KMS-11 (cell line): ENCODE data around the gene DNMT3L.
"Not testable (repeated sequence)": the region's sequence is repeated elsewhere in the genome, so short reads cannot be mapped to it uniquely, and the experiment has no call there.

Experiments
- H2AFZ ChIP-seq: fragments of 200-600 bp; sonication (generic); 2 replicates; pipeline ENCODE4 v1.6.1; 2016; ENCODE audit warnings: antibody characterized with exemption, mixed run types, low read depth
- H3K27ac ChIP-seq: fragments of 200-600 bp; sonication (generic); 2 replicates; pipeline ENCODE4 v1.6.1; 2016; ENCODE audit warnings: mild to moderate bottlenecking, mixed run types
- H3K27me3 ChIP-seq: fragments of 200-600 bp; sonication (generic); 2 replicates; pipeline ENCODE4 v1.6.1; 2017; ENCODE audit warnings: mild to moderate bottlenecking, low read depth, mixed run types, moderate library complexity; ENCODE audit not compliant: insufficient read depth
- H3K36me3 ChIP-seq: fragments of 200-600 bp; sonication (generic); 2 replicates; pipeline ENCODE4 v1.6.1; 2017; ENCODE audit warnings: mild to moderate bottlenecking, mixed run types; ENCODE audit not compliant: insufficient read depth
- H3K4me1 ChIP-seq: fragments of 200-600 bp; sonication (generic); 2 replicates; pipeline ENCODE4 v1.6.1; 2016; ENCODE audit warnings: mild to moderate bottlenecking, low read depth, mixed run types; ENCODE audit not compliant: poor library complexity, severe bottlenecking
- H3K4me2 ChIP-seq: fragments of 200-600 bp; sonication (generic); 2 replicates; pipeline ENCODE4 v1.7.0; 2016; ENCODE audit warnings: mild to moderate bottlenecking, mixed run types
- H3K4me3 ChIP-seq: fragments of 200-600 bp; sonication (generic); IDR thresholded peaks from 2 replicates; pipeline ENCODE4 v1.6.1; 2017; ENCODE audit warnings: low read depth, low read length, mixed read lengths; ENCODE audit not compliant: insufficient read depth
- H3K79me2 ChIP-seq: fragments of 200-600 bp; sonication (generic); 2 replicates; pipeline ENCODE4 v1.6.1; 2016; ENCODE audit warnings: low read depth, mixed run types; ENCODE audit not compliant: insufficient read depth
- H3K9ac ChIP-seq: fragments of 200-600 bp; sonication (generic); 2 replicates; pipeline ENCODE4 v1.6.1; 2016; ENCODE audit warnings: mild to moderate bottlenecking, mixed run types
- H4K20me1 ChIP-seq: fragments of 200-600 bp; sonication (generic); 2 replicates; pipeline ENCODE4 v1.6.1; 2016; ENCODE audit warnings: mild to moderate bottlenecking, mixed run types; ENCODE audit not compliant: insufficient read depth
- CTCF ChIP-seq: fragments of 200-600 bp; sonication (generic); conservative IDR thresholded peaks from 2 replicates; pipeline ENCODE4 v1.6.1; 2017; ENCODE audit warnings: low read depth, mild to moderate bottlenecking, antibody characterized with exemption, low read length, moderate library complexity, mixed read lengths

Gene DNMT3L

DNA sequence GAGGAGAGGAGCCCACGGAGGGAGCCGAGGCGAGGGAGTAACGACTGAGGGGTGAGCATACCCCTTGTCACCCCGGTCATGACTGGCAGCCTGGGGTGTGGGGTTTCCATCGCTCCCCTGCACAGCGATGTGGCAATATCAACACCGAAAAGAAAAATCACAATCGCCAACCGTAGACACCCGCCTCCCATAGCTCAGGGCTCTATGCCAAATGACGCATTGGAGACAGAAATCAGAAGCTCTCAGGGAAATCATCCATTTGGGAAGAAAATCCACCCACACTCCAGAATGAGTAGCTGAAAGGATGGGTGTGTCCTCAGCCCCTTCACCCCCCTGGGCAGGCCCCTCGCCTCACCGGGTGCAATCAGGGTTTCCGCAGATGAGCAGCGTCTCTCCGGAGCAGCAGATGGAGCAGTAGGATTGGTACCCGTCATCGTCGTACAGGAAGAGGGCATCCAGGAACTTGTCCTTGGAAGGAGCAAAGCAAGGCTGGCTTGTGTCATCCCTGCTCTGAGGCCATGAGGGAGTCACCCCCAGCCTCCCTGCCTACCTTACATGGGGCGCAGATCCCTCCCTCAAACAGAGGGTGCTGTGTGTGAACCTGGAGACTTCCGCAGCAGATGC lies 2.5 kb downstream of the DNMT3L start:
- Histone ChIP-seq H3K4me2 (no peak overlapping the region), H3K4me1 (no peaks in the 10 kb centered on the region), H4K20me1 (no peaks in the 10 kb centered on the region), H2AFZ (no peak overlapping the region), H3K4me3 (no peak overlapping the region), H3K27ac (no peak overlapping the region), H3K27me3 (peaks cover 82% of the 10 kb centered on the region), H3K79me2 (no peaks in the 10 kb centered on the region), H3K9ac (no peak overlapping the region), H3K36me3 (no peaks in the 10 kb centered on the region)
- TF ChIP-seq CTCF: no peak

DNA sequence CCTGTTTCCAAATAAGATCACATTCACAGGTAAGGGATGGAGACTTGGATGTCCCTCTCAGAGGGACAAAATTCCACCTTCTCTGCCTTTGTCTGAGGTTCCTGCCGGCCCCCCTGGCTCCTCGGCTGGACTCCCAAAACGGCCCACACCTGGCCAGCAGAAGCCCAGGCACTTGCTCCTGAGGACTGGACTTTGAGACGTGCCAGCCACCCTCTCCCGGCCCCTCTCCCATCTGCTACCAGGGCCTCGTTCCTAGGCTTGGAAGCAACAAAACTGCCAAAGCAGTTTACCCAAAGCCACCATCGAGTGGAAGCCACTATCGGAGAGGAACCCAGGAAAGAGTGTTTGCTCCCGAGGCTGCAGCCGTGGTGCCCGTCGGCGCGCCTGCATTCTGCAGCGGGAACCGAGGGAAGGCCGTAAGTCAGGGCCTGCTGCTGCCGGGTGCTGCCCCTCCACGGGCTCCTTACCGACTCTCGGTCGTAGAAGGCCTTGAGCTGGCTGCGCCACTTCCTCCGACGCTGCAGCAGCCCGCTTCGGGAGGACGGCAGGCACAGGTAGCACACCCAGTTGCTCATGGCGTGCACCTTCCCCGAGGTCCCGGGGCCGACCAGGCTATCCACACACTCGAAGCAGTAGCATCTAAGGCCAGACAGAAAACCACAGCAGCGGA lies 3.5 kb downstream of the DNMT3L start:
- no peaks in the 10 kb centered on the region for H3K4me1 ChIP-seq
- H3K4me2 ChIP-seq: no peak overlapping the region
- peaks cover 84% of the 10 kb centered on the region for H3K27me3 ChIP-seq
- H4K20me1 ChIP-seq: no peaks in the 10 kb centered on the region
- no peaks in the 10 kb centered on the region for H3K36me3 ChIP-seq
- H3K9ac ChIP-seq: no peak overlapping the region
- no peak overlapping the region for H2AFZ ChIP-seq
- H3K4me3 ChIP-seq: no peak overlapping the region
- H3K27ac ChIP-seq: no peak overlapping the region
- no peak for TF ChIP-seq CTCF
- no peaks in the 10 kb centered on the region for H3K79me2 ChIP-seq

GRCh38 chr21:44255511-44255981 lies 6.2 kb downstream of the DNMT3L start:
- Histone ChIP-seq H3K4me1 (no peaks in the 10 kb centered on the region), H3K27ac (no peak overlapping the region)
- no peak for TF ChIP-seq CTCF

GRCh38 chr21:44253832-44254710 lies 7.6 kb downstream of the DNMT3L start:
- H3K9ac ChIP-seq: no peak overlapping the region
- no peak for TF ChIP-seq CTCF
- H3K27ac ChIP-seq: no peak overlapping the region
- no peaks in the 10 kb centered on the region for H4K20me1 ChIP-seq
- no peak overlapping the region for H2AFZ ChIP-seq
- no peak overlapping the region for H3K4me2 ChIP-seq
- no peaks in the 10 kb centered on the region for H3K4me1 ChIP-seq
- peaks cover 54% of the 10 kb centered on the region for H3K27me3 ChIP-seq
- H3K79me2 ChIP-seq: no peaks in the 10 kb centered on the region
- no peak overlapping the region for H3K4me3 ChIP-seq
- H3K36me3 ChIP-seq: no peaks in the 10 kb centered on the region

More at GRCh38 chr21:44255511-44255981, 6.2 kb downstream of the DNMT3L start:
- Histone ChIP-seq H3K79me2 (no peaks in the 10 kb centered on the region), H3K4me3 (no peak overlapping the region), H3K9ac (no peak overlapping the region), H3K4me2 (no peak overlapping the region), H4K20me1 (no peaks in the 10 kb centered on the region), H3K27me3 (peaks cover 68% of the 10 kb centered on the region), H3K36me3 (no peaks in the 10 kb centered on the region), H2AFZ (no peak overlapping the region)

GRCh38 chr21:44249204-44250037 lies 12.3 kb downstream of the DNMT3L start:
- H3K4me3 ChIP-seq, H3K79me2 ChIP-seq, H2AFZ ChIP-seq, H3K9ac ChIP-seq, H3K4me2 ChIP-seq, H3K36me3 ChIP-seq, H3K4me1 ChIP-seq, H4K20me1 ChIP-seq, H3K27ac ChIP-seq: not testable (repeated sequence)
- peaks cover 11% of the 10 kb centered on the region for H3K27me3 ChIP-seq

GRCh38 chr21:44247904-44248303 lies 13.8 kb downstream of the DNMT3L start:
- H3K4me1 ChIP-seq, H4K20me1 ChIP-seq, H3K27me3 ChIP-seq, H3K79me2 ChIP-seq, H2AFZ ChIP-seq, H3K4me2 ChIP-seq, H3K27ac ChIP-seq, H3K36me3 ChIP-seq, H3K4me3 ChIP-seq, H3K9ac ChIP-seq: not testable (repeated sequence)
